Measurements from ENCODE around the gene BNIP3. TPM values are rescaled to one million over a fixed set of nuclear protein-coding genes. Genes with fewer than 3 reads are reported as not detected.
A peak's percentile ranks its signal among the peaks of the same experiment; 100 is the strongest.

Gene BNIP3
- total and polyA plus RNA-seq, 3 donors from 2014 or later, result 36.7 to 93.4 (median 61.5) TPM

- no peak overlapping the region for H3K4me3 ChIP-seq
- no peaks in the 10 kb centered on the region for H3K36me3 ChIP-seq (ENCODE audit: low read depth, missing control alignments)
- no peak for DNase-seq
- no peaks in the 10 kb centered on the region for H3K9me3 ChIP-seq
- no peak for TF ChIP-seq CTCF (IDR thresholded peaks at IDR 0.05)
- no peak for TF ChIP-seq POLR2A (IDR thresholded peaks at IDR 0.05)
- WGBS, 2 donors, result 68 to 81% methylated on average over 15 to 34 of the region's 34 CpGs
- peaks cover 13% of the 10 kb centered on the region for H3K4me1 ChIP-seq
- no peaks in the 10 kb centered on the region for H3K27me3 ChIP-seq
- intact Hi-C loops (cut with DNase I; ENCODE audit: low total_unique reads), result no loop called here
- peak overlapping the region in 1 of 2 donors; percentile 37 for H3K27ac ChIP-seq
These were observed 8.4 kb downstream of the BNIP3 start for GRCh38 chr10:131973160-131973951.

GRCh38 chr10:131972474-131973071 is 9.2 kb downstream of the BNIP3 start:
- DNase-seq, result peak; percentile 69
- TF ChIP-seq POLR2A (IDR thresholded peaks at IDR 0.05) (no peak), CTCF (IDR thresholded peaks at IDR 0.05) (no peak)
- H3K4me1 ChIP-seq, result peaks cover 13% of the 10 kb centered on the region
- H3K27ac ChIP-seq, result peak overlapping the region in 1 of 2 donors; percentile 37
- H3K27me3 ChIP-seq, result no peaks in the 10 kb centered on the region
- WGBS, 2 donors, result 36 to 44% methylated on average over 11 of the region's 11 CpGs
- H3K4me3 ChIP-seq, result no peak overlapping the region
- H3K9me3 ChIP-seq, result no peaks in the 10 kb centered on the region
- intact Hi-C loops (cut with DNase I; ENCODE audit: low total_unique reads), result no loop called here
- no peaks in the 10 kb centered on the region for H3K36me3 ChIP-seq (ENCODE audit: low read depth, missing control alignments)

GRCh38 chr10:131971591-131971990 is 10.1 kb downstream of the BNIP3 start:
- H3K4me3 ChIP-seq, result no peak overlapping the region
- DNase-seq, result no peak
- intact Hi-C loops (cut with DNase I; ENCODE audit: low total_unique reads), result no loop called here
- no peaks in the 10 kb centered on the region for H3K9me3 ChIP-seq
- WGBS, 2 donors, result 84 to 89% methylated on average over 7 of the region's 7 CpGs
- H3K27ac ChIP-seq, result no peak overlapping the region
- no peak for TF ChIP-seq POLR2A (IDR thresholded peaks at IDR 0.05)
- no peak for TF ChIP-seq CTCF (IDR thresholded peaks at IDR 0.05)
- no peaks in the 10 kb centered on the region for H3K27me3 ChIP-seq
- H3K36me3 ChIP-seq (ENCODE audit: low read depth, missing control alignments), result no peaks in the 10 kb centered on the region
- peaks cover 13% of the 10 kb centered on the region for H3K4me1 ChIP-seq

- no peak for DNase-seq
- 93 to 100% methylated on average over 15 to 18 of the region's 18 CpGs for WGBS, 2 donors
- intact Hi-C loops (cut with DNase I; ENCODE audit: low total_unique reads), result no loop called here
These were observed 10.8 kb downstream of the BNIP3 start for GRCh38 chr10:131970946-131971345.

More at GRCh38 chr10:131970946-131971345, 10.8 kb downstream of the BNIP3 start:
- no peaks in the 10 kb centered on the region for H3K27me3 ChIP-seq
- no peaks in the 10 kb centered on the region for H3K9me3 ChIP-seq
- peaks cover 13% of the 10 kb centered on the region for H3K4me1 ChIP-seq
- H3K36me3 ChIP-seq (ENCODE audit: low read depth, missing control alignments), result no peaks in the 10 kb centered on the region
- H3K27ac ChIP-seq, result no peak overlapping the region
- no peak for TF ChIP-seq CTCF (IDR thresholded peaks at IDR 0.05)
- no peak for TF ChIP-seq POLR2A (IDR thresholded peaks at IDR 0.05)
- no peak overlapping the region for H3K4me3 ChIP-seq

All from testis (tissue), 3 donors.